Measurements from ENCODE around the gene TPSAB1.
"Not testable (repeated sequence)": the region's sequence is repeated elsewhere in the genome, so short reads cannot be mapped to it uniquely, and the experiment has no call there.

Gene TPSAB1

DNA sequence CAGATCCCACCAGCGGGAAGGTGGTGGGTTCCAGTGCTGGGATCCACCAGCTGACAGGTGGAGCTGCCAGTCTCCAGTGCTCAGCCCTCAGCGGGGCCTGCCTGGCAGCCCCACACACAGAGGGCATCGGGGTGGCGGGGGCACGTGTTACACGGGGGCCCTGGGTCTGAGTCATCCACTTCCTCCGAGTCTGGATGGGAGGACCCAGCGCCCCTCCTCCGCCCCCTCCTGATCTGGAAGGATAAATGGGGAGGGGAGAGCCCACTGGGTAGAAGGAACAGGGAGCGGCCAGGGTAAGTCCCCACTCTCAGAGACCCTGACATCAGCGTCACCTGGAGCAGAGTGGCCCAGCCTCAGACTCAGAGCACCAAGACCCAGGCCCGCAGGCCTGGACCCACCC lies at the start of gene TPSAB1:
TPSAB1 (plus strand) TSS at position 270 of the 400 bp plus-strand sequence. CDS start 234 bp downstream, outside the sequence.
- not testable (repeated sequence) for DNase-seq (ENCODE audit: low read depth, low spot score)

DNA sequence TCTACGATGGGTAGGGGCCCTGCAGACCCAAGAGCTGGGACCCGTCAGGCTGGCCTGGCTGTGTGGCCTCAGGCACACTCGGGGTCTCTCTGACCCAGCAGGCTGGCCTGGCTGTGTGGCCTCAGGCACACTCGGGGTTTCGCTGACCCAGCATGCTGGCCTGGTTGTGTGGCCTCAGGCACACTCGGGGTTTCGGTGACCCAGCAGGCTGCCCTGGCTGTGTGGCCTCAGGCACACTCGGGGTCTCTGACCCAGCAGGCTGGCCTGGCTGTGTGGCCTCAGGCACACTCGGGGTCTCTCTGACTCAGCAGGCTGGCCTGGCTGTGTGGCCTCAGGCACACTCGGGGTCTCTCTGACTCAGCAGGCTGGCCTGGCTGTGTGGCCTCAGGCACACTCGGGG lies 49.7 kb upstream of the TPSAB1 start:
- not testable (repeated sequence) for DNase-seq (ENCODE audit: low read depth, low spot score)

DNA sequence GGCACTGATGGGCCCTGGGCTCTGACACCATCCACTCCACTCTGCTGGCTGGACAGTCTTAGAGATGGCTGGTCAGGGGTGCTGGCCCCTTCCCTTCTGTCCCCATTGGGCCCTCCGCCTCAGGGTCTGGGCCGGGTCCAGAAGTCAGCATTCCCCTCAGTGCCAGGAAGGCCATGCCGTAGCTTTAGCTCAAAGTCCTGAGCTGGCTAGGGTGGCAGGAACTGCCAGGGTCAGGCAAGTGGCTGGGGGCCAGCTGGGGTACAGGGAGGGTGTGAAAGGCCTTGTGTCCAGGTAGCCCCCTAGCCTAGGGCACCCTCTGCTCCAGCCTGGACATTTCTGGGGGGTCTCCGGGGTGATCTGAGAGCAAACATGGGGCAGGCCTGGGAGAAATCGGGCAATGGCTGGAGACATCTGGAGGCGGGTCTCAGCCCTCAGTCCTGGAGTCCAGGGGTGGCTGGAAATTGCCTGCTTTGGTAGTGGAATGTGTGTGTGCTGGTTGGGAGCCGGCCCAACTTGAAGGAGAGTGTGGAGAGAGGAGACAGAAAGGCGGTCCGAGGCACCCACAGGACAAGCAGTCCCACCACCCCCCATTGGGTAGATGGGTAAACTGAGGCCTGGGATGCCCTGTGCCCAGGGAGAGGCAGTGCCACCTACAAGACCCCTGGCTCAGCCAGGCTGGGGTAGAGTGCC lies 48.0 kb upstream of the TPSAB1 start:
- no peak for DNase-seq (ENCODE audit: low read depth, low spot score)

DNA sequence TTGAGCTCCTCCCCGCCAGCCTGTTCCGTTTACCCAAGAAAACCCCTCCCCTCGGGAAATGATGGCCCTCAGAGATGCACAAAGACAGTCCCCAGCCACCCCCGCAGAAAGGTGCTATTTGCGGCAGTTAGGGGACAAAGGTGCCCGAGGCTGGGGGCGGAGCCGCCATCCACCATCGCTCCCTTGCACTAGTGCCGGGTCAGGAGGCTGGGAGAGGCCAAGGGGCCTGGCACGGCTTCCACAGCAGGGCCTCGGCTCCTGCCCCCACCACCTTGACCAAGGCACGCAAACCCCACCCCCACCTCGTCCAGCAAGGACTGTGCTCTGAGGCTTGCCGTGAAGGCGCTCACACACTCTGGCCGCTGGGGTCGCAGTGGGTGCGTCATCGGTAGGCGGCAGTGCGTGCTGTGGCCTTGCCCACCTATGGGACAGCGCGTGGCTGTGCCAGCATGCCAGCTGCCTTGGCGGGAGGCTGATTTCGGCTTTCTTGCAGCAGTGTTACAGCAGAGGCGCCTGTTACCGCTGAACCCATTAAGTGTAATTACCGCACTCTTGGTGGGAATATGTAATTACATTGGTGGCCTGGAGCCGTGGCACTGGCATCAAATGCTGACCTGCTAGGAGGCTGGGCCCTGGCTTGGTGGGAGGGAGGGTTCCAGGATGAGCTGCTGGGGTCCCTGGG lies 47.2 kb upstream of the TPSAB1 start:
- no peak for DNase-seq (ENCODE audit: low read depth, low spot score)

DNA sequence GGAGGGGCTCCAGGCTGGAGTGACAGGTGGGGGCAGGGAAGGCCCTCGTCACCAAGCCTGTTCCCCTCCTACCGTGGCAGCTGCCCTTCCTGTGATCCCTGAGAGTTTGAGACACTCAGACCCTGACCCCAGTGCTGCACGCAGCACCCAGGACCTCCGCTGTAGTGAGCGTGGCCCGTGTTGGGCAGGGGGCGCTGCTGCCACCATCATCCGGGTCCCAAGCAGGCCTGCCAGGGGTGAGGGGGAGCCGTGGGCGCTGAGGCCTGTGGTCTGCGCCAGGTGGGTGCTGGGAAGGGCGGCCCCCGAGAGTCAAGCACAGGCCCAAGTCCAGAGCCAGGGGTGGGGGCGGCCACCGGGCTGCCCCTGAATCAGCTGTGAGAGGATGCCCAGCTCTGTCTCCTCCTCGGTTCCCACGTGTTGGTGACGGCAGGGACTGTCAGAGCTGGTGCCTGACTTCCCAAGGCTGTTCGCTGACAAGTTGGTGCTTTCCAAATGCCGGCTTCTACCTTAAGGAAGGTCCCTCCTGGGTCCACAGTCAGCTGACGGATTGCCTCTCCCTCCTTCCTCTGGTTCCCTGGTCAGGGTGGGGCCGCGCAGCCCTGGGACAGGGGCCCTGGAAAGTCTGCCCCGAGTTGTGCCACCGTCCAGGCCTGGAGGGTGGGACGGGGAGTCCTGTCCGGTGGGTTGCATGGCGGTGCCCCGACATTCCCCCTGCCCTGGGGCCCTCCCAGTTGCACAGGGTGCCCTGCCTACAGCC lies 46.5 kb upstream of the TPSAB1 start:
- no peak for DNase-seq (ENCODE audit: low read depth, low spot score)

DNA sequence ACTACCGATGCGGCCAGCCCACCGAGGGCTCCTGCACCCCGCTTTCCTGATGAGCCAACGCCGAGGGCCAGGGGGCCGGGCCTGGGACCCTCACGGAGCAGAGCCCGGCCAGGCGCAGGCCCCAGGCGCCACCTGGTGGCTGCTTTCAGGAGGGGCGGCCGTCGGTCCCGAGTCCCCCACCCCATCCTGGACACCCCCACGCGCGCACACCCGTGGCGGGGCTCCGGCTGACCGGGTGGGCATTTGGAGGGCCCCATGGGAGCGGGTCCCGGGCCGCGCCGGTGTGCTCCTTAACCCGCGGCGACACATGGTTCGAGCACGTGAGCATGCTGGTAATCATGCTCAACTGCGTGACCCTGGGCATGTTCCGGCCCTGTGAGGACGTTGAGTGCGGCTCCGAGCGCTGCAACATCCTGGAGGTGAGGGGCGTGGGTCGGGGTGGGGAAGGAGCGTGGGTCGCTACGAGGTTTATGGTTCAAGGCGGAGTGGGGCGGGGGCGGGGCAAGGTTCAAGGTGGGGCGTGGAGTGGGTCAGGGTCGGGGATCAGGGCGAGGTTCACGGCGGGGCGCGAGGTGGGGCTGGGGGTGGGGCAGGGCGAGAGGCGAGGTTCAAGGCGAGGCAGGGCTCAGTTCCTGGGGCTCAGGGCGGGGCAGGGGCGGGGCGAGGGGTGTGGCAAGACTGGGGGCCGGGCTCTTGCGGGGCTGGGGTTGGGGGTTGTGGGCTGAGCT lies 45.7 kb upstream of the TPSAB1 start:
- DNase-seq (ENCODE audit: low read depth, low spot score) = no peak

DNA sequence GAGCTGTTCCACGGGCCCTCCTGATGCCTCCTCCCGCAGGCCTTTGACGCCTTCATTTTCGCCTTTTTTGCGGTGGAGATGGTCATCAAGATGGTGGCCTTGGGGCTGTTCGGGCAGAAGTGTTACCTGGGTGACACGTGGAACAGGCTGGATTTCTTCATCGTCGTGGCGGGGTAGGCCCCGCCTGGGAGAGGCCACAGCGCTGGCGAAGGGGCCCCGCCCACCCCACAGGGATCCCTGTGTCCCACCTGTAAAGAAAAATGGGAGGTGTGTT lies 45.2 kb upstream of the TPSAB1 start:
- no peak for DNase-seq (ENCODE audit: low read depth, low spot score)

DNA sequence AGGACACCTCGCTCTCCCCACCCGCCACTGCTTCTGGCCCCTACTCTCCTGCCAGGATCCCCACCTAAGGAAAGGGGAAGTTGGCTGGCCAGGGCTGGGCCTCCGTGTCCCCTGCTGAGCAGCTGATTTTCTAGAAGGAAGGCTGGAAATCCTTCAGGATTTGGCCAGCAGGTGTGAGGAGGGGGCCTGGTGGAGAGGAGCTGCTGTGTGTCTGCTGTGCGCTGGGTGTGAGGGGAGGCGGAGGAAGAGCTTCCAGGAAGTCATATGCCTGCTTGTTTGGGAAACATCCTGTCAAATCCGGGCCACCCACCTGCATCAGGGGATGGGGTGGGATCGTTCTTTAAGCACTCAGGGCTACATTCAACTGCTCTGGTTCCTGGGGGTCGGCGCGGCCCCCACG lies 44.0 kb upstream of the TPSAB1 start:
- DNase-seq (ENCODE audit: low read depth, low spot score) = no peak

DNA sequence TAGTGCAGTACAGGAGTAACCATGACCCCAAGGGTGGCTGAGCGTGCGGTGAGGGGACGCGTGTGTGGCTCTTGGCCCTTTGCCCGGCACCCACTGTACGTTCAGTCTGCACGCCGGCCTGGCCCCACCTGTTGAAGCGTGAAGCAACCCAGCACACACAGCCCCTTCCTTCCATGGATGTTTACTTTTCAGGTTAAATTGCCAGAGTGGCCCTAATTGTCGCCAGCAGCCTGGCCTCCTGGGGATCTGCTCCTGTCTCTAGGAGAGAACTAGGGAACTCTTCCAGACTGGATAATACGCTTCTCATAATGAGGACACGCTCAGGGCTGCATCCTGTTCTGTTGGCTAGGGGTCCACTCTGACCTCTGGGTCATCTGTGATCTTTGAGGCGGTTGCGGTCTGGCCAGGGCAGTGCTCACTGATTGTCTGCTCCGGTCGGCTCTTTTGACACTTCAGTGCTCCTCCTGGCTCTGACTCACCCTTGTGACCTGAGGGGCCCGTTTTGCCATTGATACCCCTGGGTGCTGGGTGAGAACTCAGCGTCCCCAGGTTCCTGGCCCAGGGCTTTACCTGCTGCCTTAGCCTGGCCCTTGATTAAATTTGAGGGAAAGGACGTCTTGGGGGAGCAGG lies 43.2 kb upstream of the TPSAB1 start:
- DNase-seq (ENCODE audit: low read depth, low spot score) = no peak

DNA sequence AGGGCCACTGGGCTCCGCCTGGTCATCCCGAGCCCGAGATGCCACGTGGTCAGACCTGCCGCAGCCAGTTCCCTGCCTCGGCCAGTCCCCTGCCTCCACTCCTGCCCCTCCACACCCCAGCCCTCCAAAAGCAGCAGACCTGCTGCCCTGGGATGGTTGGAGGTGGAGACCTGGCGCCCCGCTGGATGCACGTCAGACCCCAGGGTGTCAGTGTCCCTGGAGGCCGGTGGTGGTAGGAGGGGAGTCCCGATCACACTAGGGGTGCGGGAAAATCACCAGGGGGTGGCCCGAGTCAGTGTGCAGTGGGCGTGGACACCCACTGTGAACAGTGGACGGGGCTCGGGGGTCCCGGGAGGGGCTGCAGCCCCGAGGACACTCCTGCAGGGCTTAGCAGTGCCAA lies 42.3 kb upstream of the TPSAB1 start:
- no peak for DNase-seq (ENCODE audit: low read depth, low spot score)

DNA sequence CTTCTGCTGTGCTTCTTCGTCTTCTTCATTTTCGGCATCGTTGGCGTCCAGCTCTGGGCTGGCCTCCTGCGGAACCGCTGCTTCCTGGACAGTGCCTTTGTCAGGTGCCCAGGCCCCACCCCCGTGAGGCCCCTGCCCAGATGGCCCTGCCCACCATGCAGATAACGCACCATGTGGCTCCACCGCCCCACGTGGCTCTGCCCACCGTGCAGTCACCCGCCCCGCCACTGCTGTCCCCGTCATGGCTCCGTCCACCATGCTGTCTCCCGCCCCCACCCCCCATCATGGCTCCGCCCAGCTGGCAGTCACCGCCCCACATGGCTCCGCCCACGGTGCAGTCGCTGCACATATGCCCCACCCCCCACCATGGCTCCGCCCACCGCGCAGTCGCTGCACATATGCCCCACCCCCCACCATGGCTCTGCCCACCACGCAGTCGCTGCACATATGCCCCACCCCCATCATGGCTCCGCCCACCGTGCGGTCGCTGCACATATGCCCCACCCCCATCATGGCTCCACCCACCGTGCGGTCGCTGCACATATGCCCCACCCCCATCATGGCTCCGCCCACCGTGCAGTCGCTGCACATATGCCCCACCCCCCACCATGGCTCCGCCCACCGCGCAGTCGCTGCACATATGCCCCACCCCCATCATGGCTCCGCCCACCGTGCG lies 41.7 kb upstream of the TPSAB1 start:
- DNase-seq (ENCODE audit: low read depth, low spot score) = not testable (repeated sequence)

DNA sequence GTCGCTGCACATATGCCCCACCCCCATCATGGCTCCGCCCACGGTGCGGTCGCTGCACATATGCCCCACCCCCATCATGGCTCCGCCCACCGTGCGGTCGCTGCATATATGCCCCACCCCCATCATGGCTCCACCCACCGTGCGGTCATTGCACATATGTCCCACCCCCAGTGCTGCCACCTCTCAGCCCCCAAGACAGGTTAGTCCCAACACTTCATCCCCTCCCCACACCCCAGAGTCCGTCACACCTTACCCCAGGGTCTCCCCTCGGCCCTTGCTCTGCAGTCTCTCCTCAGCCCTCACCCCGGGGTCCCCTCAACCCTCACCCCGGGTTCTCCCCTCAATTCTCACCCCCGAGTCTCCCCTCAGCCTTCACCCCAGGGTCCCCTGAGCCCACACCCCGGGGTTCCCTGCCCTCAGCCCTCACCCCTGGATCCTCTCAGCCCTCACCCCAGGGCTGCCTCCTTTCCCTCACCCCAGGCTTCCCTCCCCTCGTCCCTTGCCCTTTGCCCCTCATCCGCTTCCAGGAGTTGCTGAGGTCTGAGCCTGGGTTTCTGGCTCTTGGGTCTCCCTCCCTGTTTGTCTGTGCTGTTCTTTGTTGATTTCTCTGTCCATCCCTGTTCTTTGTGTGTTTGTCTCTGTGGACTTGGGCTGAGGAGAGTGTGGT lies 41.0 kb upstream of the TPSAB1 start:
- DNase-seq (ENCODE audit: low read depth, low spot score) = no peak

DNA sequence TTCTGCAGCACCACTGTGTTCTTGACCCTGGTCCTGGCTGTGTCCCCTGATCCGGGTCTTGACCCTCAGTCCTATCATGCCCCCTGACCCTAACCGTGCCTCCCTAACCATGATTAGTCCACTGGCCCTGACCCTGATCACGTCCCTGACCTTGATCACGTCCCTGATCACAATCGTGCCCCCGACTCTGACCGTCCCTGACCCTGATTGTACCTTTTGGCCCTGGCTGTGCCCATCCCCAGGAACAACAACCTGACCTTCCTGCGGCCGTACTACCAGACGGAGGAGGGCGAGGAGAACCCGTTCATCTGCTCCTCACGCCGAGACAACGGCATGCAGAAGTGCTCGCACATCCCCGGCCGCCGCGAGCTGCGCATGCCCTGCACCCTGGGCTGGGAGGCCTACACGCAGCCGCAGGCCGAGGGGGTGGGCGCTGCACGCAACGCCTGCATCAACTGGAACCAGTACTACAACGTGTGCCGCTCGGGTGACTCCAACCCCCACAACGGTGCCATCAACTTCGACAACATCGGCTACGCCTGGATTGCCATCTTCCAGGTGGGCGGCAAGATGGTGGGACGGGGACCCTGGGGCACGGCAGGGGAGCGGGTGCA lies 40.4 kb upstream of the TPSAB1 start:
- DNase-seq (ENCODE audit: low read depth, low spot score) = no peak

DNA sequence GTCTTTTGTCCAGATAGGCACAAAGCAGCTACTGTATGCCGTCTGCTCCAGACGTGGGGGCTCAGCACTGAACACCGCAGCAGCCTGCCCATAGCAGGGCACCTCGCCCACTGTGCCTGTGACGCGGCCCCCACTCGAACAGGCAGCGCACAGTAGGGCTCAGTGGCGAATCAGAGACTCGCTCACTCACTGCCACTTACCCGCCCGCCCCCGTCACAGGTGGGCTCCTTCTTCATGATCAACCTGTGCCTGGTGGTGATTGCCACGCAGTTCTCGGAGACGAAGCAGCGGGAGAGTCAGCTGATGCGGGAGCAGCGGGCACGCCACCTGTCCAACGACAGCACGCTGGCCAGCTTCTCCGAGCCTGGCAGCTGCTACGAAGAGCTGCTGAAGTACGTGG lies 39.1 kb upstream of the TPSAB1 start:
- no peak for DNase-seq (ENCODE audit: low read depth, low spot score)

DNA sequence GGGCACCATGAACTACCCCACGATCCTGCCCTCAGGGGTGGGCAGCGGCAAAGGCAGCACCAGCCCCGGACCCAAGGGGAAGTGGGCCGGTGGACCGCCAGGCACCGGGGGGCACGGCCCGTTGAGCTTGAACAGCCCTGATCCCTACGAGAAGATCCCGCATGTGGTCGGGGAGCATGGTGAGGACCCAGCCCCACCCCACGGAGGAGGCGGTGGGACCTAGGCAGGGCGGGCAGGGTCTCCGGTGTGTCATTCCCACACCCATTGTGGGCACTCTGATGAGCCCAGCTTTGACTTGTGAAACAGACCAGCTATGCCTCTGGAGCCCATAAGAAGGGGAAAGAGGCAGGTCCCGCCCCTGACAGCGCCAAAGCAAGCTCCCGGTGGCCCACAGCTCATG lies 38.2 kb upstream of the TPSAB1 start:
- DNase-seq (ENCODE audit: low read depth, low spot score) = no peak

DNA sequence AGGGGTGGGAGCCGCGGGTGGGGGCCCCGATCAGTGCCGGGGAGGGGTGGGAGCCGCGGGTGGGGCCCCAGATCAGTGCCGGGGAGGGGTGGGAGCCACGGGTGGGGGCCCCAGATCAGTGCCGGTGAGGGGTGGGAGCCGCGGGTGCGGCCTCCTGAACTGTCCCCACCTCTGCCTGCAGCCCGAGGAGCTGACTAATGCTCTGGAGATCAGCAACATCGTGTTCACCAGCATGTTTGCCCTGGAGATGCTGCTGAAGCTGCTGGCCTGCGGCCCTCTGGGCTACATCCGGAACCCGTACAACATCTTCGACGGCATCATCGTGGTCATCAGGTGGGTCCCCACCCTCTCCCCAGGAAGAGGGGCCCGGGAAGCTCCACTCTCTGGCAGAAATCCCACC lies 35.6 kb upstream of the TPSAB1 start:
- no peak for DNase-seq (ENCODE audit: low read depth, low spot score)

DNA sequence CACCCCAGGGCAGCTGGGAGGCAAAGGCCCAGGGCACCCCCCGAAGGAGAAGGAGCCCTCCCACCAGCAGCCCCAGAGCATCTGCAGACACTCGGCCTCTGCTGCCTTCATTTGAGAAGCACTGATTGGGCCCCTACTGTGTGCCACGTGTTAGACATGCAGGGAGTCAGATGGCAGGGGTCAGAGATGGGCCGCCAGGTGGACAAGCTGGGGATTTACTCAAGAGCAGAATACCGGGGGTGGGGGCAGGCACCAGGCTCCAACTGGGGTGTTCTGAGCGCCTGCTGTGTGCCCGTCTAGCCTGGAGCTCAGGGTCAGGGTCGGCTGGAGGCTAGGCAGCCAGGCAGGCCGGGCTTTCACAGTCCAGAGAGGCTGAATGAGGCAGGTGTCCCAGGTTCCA lies 34.2 kb upstream of the TPSAB1 start:
- DNase-seq (ENCODE audit: low read depth, low spot score) = no peak

DNA sequence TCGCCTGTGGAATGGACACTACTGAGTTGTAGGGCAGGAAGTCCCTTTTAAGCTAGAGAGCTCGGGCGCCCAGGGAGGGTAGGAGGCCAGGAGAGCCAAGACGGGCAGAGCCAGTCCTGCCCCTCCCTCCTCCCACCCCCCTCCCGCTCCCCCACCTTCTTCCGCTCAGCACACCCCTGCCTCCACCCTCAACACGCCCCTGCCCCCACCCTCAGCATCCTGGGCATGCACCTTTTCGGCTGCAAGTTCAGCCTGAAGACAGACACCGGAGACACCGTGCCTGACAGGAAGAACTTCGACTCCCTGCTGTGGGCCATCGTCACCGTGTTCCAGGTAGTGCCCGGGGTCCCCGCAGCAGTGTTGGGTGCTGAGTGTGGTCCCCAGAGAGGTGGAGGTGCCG lies 33.7 kb upstream of the TPSAB1 start:
- DNase-seq (ENCODE audit: low read depth, low spot score) = no peak

DNA sequence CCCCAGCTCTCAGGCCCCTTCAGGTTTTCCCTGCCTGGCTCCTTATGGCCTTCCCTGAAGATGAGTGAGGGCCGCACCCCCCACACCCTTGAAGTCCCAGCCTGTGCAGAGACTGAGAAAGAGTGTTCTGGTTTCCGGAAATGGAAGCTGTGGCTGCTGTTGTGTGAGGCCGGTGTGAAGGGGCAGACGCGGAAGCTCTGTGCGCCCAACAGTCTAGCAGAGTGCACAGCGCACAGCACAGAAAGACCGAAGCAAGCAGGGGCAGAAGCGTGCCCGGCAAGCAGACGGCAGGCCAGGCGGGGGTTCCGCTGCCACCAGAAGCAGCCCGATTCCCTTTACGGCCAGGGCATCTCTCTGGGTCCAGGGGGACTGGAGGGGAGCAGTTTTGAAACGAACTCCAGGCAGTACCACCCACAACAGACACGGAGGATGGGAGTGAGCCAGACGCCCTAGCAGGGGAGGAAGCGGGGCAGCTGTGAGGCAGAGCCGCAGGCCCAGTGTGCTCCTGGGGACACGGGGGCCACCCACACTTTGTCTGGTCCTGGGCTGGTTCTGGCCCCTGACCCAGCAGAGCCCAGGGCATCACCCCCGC lies 32.2 kb upstream of the TPSAB1 start:
- DNase-seq (ENCODE audit: low read depth, low spot score) = no peak

DNA sequence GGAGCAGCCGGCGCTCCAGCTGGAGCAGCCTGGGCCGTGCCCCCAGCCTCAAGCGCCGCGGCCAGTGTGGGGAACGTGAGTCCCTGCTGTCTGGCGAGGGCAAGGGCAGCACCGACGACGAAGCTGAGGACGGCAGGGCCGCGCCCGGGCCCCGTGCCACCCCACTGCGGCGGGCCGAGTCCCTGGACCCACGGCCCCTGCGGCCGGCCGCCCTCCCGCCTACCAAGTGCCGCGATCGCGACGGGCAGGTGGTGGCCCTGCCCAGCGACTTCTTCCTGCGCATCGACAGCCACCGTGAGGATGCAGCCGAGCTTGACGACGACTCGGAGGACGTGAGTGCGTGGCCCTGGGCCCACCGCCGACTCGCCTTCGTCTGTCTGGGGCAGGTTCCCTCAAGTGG lies 31.4 kb upstream of the TPSAB1 start:
- DNase-seq (ENCODE audit: low read depth, low spot score) = no peak

Measured in iPS DF 19.7 (cell line).